Measurements from ENCODE around the gene NAT8L.

Gene NAT8L

DNA sequence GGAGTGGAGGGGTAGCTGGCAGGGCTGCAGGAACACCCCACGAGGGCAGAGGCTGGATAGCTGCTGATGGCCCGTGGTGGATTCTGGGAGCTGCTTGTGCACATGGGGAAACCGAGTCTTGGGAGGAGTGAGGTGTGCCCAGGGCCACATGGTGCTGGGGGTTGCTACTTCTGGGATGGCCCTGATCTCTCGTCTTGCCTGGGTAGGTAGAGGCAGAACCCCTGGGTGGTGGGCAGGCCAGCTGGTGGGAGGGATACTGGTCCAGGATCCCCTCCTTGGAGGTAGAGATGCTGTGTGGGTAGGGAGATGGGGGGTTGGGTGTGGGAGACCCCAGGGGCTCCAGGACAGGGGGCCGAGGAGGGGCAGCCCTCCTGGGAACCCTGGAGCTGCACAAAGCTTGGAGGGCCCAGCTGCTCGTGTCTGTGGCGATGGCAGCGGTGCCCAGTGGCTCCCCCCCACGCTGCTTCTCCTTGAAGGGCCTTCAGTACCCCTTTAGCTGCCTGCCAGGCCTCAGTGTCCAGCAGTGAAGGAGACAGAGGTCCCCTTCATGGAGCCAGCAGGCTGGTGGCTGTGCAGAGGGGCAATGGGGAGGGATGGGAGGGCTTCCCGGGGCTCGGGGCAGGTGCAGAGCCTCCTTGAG is 3.2 kb downstream of the NAT8L start:
- DNase-seq, result peak in 4 of 10 donors; percentile 12 to 87 (median 76)
- intact Hi-C loops (cut with DNase I), result loop anchor here (10.0 kb wide), 1 partner anchor 83 kb away; no protein-coding TSS in a partner anchor

GRCh38 chr4:2062808-2063524 is 3.8 kb downstream of the NAT8L start:
- DNase-seq, result peak in 4 of 10 donors; percentile 6 to 83 (median 71)
- intact Hi-C loops (cut with DNase I), result loop anchor here (10.0 kb wide), 1 partner anchor 82 kb away; no protein-coding TSS in a partner anchor

DNA sequence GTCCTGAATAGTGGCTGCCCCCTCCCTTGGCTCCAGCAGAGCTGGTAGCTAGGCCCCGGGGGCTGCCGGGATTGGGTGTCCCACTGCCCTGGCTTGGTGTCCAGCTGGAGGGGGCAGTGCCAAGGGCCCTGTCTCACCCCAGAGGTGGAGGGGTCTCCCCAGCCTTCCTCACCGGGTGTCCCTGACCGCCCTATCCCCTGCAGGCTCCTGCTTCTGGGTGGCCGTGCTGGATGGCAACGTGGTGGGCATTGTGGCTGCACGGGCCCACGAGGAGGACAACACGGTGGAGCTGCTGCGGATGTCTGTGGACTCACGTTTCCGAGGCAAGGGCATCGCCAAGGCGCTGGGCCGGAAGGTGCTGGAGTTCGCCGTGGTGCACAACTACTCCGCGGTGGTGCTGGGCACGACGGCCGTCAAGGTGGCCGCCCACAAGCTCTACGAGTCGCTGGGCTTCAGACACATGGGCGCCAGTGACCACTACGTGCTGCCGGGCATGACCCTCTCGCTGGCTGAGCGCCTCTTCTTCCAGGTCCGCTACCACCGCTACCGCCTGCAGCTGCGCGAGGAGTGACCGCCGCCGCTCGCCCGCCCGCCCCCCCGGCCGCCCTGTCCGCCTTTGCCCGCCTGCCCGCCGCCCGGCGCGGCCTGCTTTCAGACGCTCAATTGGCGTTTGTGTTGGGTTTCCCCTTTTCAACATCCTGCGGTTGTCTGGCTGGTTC is 4.6 kb downstream of the NAT8L start:
- DNase-seq, result peak in 4 of 10 donors; percentile 11 to 82 (median 74)
- intact Hi-C loops (cut with DNase I), result loop anchor here (10.0 kb wide), 1 partner anchor 81 kb away; no protein-coding TSS in a partner anchor

DNA sequence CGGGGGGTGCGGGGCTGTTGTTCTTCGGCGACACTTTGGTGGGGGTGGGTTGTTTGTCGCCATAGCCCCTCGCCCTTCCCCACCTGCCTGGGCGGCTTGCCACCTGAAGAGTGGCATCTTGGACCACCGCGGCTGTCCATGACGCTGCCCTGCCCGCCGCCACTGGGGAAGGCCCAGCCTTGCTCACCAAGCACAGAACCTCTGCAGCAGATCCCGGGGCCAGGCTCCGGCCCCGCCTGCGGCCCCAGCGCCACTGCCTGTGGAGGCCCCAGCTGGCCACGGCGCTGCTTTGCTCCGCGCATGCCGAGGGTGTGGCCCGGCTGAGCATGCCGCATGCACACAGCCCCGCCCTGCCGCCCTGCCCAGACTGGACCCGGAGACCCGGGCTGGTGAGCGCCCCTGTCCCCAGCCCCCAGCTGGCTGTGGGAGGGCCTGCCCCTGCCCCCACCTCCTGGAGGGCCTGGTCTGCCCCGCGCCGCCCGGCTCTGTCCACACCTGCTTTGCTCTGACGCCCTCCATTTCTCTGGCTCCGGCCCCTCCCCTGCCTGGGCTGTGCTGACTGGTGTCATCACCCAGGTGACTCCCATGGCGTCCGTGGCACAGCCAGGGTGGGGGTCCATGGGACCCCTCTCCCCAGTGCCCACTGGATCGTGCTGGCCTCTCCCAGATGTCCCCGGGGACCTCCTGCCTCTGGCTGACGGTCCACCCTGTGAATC is 5.3 kb downstream of the NAT8L start:
- peak in 4 of 10 donors; percentile 11 to 85 (median 76) for DNase-seq
- intact Hi-C loops (cut with DNase I), result loop anchor here (10.0 kb wide), 1 partner anchor 80 kb away; no protein-coding TSS in a partner anchor

DNA sequence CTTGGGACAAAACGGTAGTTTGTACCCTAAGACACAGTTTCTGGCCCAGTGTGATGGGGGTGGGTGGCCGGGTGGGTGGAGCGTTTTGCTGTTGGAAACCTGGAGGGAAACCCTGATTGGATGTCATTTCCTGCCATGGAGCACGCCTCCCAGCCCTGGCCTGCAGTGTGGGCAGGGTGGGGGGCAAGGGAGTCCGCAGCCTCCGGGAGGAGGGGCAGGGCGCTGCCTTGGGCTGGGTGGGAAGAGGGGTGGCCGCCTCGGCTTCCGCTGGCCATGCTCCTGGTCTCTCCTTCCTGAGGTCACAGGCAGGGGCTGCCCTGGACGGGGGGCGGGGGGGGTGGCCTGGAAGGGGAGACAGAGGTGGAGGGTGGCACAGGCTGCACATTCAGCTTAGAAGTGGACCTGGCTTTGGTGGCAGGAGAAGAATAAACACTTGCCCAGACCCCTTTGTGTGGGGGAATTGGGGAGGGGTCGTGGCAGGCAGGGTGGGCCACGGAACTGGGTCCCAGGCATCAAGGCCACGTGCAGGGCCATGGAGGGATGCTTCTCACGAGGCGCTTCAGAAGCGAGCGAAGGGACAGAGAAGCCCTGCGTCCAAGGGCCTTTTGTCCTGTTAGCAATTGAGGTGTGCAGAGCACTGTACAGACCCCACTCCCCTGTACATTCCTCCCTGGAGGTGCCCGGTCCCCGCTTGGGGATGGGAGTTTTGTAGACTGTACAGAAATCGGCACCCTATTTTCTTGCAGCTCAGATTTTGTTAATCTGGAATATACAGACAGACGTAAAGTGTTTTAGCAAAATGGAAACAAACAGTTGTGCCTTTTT is 6.2 kb downstream of the NAT8L start:
- peak in 3 of 10 donors; percentile 52 to 69 (median 59) for DNase-seq

DNA sequence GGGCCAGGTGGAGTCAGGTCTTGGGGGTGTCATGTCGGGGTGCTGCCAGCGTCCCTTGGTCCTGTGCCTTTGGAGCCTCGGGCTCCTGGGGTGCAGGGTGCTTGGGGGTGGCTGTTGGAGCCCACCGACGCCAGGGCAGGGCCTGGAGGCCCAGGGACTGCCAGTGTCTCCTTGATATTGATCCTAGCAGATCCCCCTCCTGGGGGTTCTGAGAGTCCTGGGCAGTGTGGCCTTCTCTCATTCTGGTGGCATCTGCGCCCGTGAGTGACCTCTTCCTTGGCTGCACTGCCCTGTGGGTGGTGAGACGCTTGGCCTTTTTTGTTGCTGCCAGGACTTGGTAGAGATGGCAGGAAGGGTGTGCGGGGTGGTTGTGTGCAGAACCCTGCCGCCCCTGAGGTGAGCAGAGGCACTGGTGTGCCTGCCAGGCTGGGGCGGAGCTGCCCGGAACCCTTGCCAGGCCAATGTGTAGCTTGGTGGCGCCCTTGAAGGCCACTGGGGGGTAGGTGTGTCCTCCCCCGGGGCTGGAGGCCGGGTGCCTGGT is 7.0 kb downstream of the NAT8L start:
- DNase-seq, result peak in 4 of 10 donors; percentile 9 to 87 (median 78)
- intact Hi-C loops (cut with DNase I), result loop anchor here (10.0 kb wide), 1 partner anchor 79 kb away; no protein-coding TSS in a partner anchor

More for the DNA sequence above, 6.2 kb downstream of the NAT8L start:
- intact Hi-C loops (cut with DNase I), result loop anchor here (10.0 kb wide), 1 partner anchor 79 kb away; no protein-coding TSS in a partner anchor

DNA sequence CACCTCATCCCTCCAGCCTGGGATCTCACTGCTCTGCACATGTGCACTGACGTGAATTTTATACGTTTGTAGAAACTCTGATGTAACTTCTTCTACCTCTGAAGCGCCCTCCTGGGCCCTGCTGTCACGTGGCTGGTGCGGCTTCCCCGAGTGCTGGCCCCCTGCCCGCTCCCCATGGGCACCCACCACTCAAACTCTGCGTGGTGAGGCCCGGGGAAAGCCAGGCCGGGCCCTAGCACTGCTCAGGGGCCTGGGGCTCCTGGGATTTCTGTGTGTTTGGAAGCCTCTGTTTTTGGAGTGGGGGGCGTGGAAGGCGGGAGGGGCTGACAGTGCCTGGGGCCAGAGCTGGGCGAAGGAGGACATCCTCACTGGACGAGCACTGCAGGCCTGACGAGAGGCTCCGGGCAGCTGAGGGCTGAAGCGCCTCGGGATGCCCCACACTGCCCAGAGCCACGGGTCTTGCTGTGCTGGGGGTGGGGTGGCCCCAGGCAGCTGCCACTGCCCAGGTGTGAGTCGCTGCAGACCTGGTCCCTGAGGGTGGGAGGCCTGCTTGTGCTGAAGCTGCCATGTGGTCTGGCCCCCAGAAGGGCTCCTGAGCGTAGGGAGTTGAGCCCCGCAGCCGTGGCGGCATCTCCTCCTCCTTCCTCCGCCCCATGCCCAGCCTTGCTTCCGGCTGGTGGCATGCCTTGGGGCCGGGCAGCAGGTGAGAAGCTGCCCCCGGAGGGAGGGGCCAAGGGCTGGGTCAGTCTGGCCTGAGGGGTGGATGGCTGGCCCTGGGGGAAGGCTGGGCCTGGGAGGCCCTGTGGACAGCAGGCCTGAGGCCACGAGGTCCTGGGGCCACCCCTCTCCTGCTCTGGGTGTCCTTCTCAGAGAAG is 7.7 kb downstream of the NAT8L start:
- DNase-seq, result peak in 3 of 10 donors; percentile 70 to 81 (median 79)
- intact Hi-C loops (cut with DNase I), result loop anchor here (10.0 kb wide), 1 partner anchor 78 kb away; no protein-coding TSS in a partner anchor

GRCh38 chr4:2067446-2068197 is 8.5 kb downstream of the NAT8L start:
- intact Hi-C loops (cut with DNase I), result loop anchor here (10.0 kb wide), 1 partner anchor 77 kb away; no protein-coding TSS in a partner anchor
- DNase-seq, result peak in 3 of 10 donors; percentile 74 to 87 (median 84)

DNA sequence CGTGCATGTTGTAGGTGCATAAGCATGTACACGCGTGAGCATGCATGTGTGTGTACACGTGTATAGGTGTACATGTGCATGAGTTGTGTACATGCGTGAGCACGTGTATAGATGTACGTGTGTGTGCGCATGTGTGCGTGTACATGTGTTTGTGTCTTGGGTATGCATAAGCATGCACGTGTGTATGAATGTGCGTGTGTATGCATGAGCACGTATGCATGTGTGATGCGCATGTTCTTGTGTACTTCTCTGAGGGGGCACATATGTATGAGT is 9.0 kb downstream of the NAT8L start:
- DNase-seq, result peak in 2 of 10 donors; percentile 37 to 46
- intact Hi-C loops (cut with DNase I), result loop anchor here (10.0 kb wide), 1 partner anchor 77 kb away; no protein-coding TSS in a partner anchor

- DNase-seq, result peak in 3 of 10 donors; percentile 66 to 78 (median 69)
- intact Hi-C loops (cut with DNase I), result loop anchor here (10.0 kb wide), 1 partner anchor 76 kb away; no protein-coding TSS in a partner anchor
Measured at GRCh38 chr4:2068566-2068965, 9.4 kb downstream of the NAT8L start.

DNA sequence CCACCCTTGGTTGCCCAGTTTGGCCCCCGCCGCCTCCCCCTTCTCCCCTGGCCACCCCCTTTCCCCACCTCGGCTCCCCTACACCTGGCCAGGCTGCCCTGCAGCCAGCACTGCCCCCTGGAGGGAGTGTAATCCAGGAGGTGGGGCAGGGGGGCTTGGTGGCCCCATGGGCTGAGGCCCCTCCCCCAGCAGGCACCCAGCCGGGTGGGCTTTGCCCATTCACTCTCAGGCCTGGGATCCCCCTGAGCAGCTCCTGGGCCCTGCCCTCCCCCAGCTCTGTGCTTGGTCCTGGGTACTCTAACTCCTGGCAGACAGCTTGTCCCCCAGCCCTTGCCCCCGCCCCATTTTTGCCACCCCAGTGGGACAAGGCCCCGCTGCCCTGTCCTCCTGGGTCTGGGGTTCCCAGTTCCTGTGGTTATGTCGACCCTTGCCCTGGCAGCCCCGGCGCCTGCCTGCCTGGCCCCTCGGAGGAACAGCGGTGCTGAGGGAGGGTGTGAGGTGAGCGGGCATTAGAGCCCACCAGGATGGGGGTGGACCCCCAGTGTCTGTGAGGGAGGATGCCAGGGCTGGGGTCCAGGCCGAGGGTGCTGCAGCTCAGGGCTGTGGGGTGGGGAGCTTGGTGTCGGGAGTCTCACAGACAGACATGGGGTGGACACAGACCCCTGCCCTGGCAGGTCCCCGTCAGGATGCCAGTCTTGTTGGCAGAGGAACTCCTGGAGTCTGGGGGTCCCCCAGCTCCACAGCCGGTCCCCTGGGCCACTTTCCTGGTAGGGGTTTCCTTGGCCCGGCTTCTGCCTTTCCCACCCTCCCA is 10.2 kb downstream of the NAT8L start:
- intact Hi-C loops (cut with DNase I), result loop anchor here (10.0 kb wide), 1 partner anchor 75 kb away; no protein-coding TSS in a partner anchor
- DNase-seq, result peak in 3 of 10 donors; percentile 63 to 83 (median 79)

GRCh38 chr4:2069986-2070385 is 10.9 kb downstream of the NAT8L start:
- DNase-seq, result peak in 2 of 10 donors; percentile 65 to 77

GRCh38 chr4:2070421-2071251 is 11.5 kb downstream of the NAT8L start:
- DNase-seq, result peak in 2 of 10 donors; percentile 74 to 80
- intact Hi-C loops (cut with DNase I), result no loop called here

More at GRCh38 chr4:2069986-2070385, 10.9 kb downstream of the NAT8L start:
- intact Hi-C loops (cut with DNase I), result loop anchor here (10.0 kb wide), 1 partner anchor 75 kb away; no protein-coding TSS in a partner anchor

DNA sequence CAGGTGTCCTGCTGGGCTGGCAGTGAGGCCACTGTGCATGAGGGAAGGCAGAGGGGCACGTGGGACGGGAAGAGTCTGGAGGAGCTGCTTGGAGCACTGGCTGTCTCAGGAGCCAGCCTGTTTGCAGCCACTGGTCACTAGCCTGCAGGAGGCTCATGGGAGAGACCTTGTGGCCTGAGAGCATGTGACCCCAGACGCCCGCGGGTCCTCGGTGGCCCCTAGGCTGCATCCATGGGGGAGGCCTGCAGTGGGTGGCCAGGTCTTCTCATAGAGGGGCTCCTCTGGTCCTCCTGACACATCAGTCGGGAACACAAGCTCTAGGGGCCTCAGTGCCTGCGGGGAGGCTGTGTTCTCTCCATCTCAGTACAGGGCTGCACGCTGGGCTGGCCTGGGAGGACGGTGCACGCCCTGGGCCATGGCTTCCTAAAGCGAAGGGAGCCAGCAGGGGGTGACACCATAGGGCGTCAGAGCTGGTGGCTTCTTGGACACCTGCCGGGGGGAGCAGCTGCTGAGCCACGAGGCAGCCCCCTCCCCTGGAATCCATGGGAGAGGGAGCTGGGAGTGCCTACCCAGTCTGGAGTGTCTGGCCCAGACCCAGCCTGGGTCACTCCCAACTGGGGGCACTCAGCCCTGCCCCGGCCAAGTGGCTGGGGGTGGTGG is 12.3 kb downstream of the NAT8L start:
- peak in 3 of 10 donors; percentile 69 to 85 (median 76) for DNase-seq
- intact Hi-C loops (cut with DNase I), result no loop called here

Data from posterior cingulate gyrus (tissue), 11 donors.